DND-41 (cell line): ENCODE results near the gene ARHGAP9.

ENCODE experiments used
- ATAC-seq: fragments of 200-7000 bp; cut with Tn5 transposase; 3 replicates; pipeline ENCODE4 v1.9.1; 2021; ENCODE audit warnings: low read depth; ENCODE audit not compliant: insufficient read depth
- DNase-seq: peaks from one replicate; pipeline ENCODE4 v3.0.0-alpha.2; 2020
- H2AFZ ChIP-seq: 2 replicates; pipeline ENCODE4 v1.6.0; 2012; ENCODE audit warnings: low read depth, low read length
- H3K27ac ChIP-seq: 2 replicates; pipeline ENCODE4 v1.5.1; 2012; ENCODE audit warnings: low read length, inconsistent platforms
- H3K27me3 ChIP-seq: fragments of 200-600 bp; sonication (generic); 2 replicates; pipeline ENCODE4 v1.6.0; 2012; ENCODE audit warnings: low read length, mild to moderate bottlenecking, inconsistent platforms; ENCODE audit not compliant: insufficient read depth, poor library complexity
- H3K36me3 ChIP-seq: 2 replicates; pipeline ENCODE4 v1.5.1; 2012; ENCODE audit warnings: low read length, inconsistent platforms; ENCODE audit not compliant: insufficient read depth
- H3K4me1 ChIP-seq: 2 replicates; pipeline ENCODE4 v1.5.1; 2012; ENCODE audit warnings: mild to moderate bottlenecking, low read length; ENCODE audit not compliant: insufficient read depth
- H3K4me2 ChIP-seq: 2 replicates; pipeline ENCODE4 v1.6.0; 2012; ENCODE audit warnings: mild to moderate bottlenecking, moderate library complexity, low read length, inconsistent platforms; ENCODE audit not compliant: insufficient read depth
- H3K4me3 ChIP-seq, 2 experiments: fragments of 200-600 bp in 1 of 2; shearing (Covaris generic) in 1 of 2; 2 replicates each; pipeline ENCODE4 v1.5.1; 2012 to 2016; ENCODE audit warnings: inconsistent platforms in 2 of 2, low read length in 2 of 2, mild to moderate bottlenecking in 2 of 2, low read depth in 1 of 2, moderate library complexity in 1 of 2
- H3K79me2 ChIP-seq: 2 replicates; pipeline ENCODE4 v1.6.0; 2012; ENCODE audit warnings: low read length, inconsistent platforms; ENCODE audit not compliant: insufficient read depth
- H3K9ac ChIP-seq: 2 replicates; pipeline ENCODE4 v1.6.0; 2012; ENCODE audit warnings: low read depth, mild to moderate bottlenecking, inconsistent platforms, low read length, moderate library complexity
- H3K9me3 ChIP-seq: 2 replicates; pipeline ENCODE4 v1.5.1; 2012; ENCODE audit warnings: low read length, moderate library complexity, mild to moderate bottlenecking, inconsistent platforms; ENCODE audit not compliant: insufficient read depth, severe bottlenecking
- H4K20me1 ChIP-seq: 2 replicates; pipeline ENCODE4 v1.6.0; 2012; ENCODE audit warnings: low read length; ENCODE audit not compliant: insufficient read depth
- CTCF ChIP-seq: IDR thresholded peaks from 2 replicates; pipeline ENCODE4 v1.5.1; 2012; ENCODE audit warnings: borderline replicate concordance, low read length, moderate library complexity, mild to moderate bottlenecking; ENCODE audit not compliant: poor library complexity, severe bottlenecking; ENCODE audit errors: extremely low read depth
- EZH2 ChIP-seq: IDR thresholded peaks from 3 replicates; pipeline ENCODE4 v1.6.1; 2012; ENCODE audit warnings: borderline replicate concordance, low read depth, mild to moderate bottlenecking, moderate library complexity, low read length, inconsistent platforms; ENCODE audit not compliant: severe bottlenecking

Gene ARHGAP9

DNA sequence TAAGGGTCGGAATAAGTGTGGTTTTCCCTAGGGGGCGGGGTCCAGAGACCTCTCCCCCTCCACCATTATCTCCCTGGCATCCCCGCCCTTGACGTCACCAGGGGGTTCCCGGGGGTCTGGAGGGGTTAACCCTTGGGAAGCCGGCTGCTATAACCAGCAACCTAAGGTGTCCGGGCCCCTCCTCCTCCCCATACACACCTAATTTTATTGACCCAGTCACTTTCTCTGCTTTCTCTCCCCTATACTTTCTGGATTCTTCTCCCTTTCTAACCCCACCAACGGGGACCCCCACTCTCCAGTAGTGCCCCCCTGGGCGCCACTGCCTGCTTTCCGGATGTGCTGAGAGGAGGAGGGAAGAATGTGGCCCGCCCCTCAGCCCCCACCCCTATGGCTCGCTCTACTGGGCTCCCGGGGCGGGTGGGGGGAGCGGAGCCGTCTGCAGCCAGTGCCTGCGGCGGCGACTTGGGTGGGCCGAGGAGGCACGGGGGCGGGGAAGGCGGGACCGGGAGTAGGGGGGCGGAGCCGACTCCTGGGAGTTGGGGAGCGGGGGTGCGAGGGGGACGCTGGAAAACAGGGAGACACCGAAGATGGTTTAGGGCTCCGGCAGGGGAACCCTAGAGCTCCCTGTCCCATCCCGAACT, 18.3 kb downstream of the ARHGAP9 start:
- Histone ChIP-seq H3K9me3 (no peaks in the 10 kb centered on the region), H2AFZ (peak overlapping the region; percentile 88), H3K4me3 (peak overlapping the region; percentile 56 to 70), H3K9ac (peak overlapping the region; percentile 56), H3K4me1 (peaks cover 44% of the 10 kb centered on the region), H4K20me1 (no peaks in the 10 kb centered on the region), H3K4me2 (peak overlapping the region; percentile 96), H3K79me2 (no peaks in the 10 kb centered on the region), H3K27me3 (peaks cover 7% of the 10 kb centered on the region), H3K36me3 (no peaks in the 10 kb centered on the region), H3K27ac (peak overlapping the region; percentile 65; the same call in 1 of the 2 replicates)
- no peak for TF ChIP-seq EZH2
- no peak for TF ChIP-seq CTCF
- ATAC-seq (peak; percentile 39), DNase-seq (peak; percentile 81)

GRCh38 chr12:57460841-57461275, 18.8 kb downstream of the ARHGAP9 start:
- Histone ChIP-seq H3K4me2 (peak overlapping the region; percentile 96), H3K27ac (no peak overlapping the region), H4K20me1 (no peaks in the 10 kb centered on the region), H3K36me3 (no peaks in the 10 kb centered on the region), H3K9me3 (no peaks in the 10 kb centered on the region), H3K9ac (peak overlapping the region; percentile 56), H3K79me2 (no peaks in the 10 kb centered on the region), H3K27me3 (peaks cover 7% of the 10 kb centered on the region), H2AFZ (no peak overlapping the region), H3K4me1 (peaks cover 46% of the 10 kb centered on the region), H3K4me3 (peak overlapping the region; percentile 56 to 70; a peak in 3 of 4 replicates)
- TF ChIP-seq CTCF, result no peak
- TF ChIP-seq EZH2, result no peak
- DNase-seq, result no peak
- no peak for ATAC-seq

DNA sequence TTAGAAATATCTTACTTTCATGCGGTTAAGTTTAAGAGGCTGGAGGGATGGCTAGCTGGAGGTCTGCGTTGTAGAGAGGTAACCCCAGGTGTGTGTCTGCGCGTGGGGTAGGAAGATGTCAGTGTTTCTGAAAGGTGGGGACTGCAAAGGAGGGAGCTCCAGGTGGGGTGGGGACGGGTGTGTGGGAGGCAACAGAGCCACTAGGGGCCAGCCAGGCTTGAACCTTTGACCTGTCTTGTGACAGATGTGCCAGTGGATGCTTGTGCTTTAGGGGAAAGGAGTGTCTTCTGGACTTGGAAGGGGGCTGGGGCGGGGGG, 19.2 kb downstream of the ARHGAP9 start:
- peaks cover 7% of the 10 kb centered on the region for H3K27me3 ChIP-seq
- H2AFZ ChIP-seq, result no peak overlapping the region

More for the DNA sequence above, 19.2 kb downstream of the ARHGAP9 start:
- peaks cover 47% of the 10 kb centered on the region for H3K4me1 ChIP-seq
- no peak overlapping the region for H3K27ac ChIP-seq
- H3K4me3 ChIP-seq, result peak overlapping the region; percentile 30 to 70; a peak in 3 of 4 replicates
- no peaks in the 10 kb centered on the region for H3K79me2 ChIP-seq
- H3K9me3 ChIP-seq, result no peaks in the 10 kb centered on the region
- DNase-seq (peak; percentile 28), ATAC-seq (no peak)
- no peaks in the 10 kb centered on the region for H4K20me1 ChIP-seq
- TF ChIP-seq EZH2 (no peak), CTCF (no peak)
- no peaks in the 10 kb centered on the region for H3K36me3 ChIP-seq
- peak overlapping the region; percentile 96 for H3K4me2 ChIP-seq
- peak overlapping the region; percentile 56; the same call in 1 of the 2 replicates for H3K9ac ChIP-seq
